GM21423 (cell line): ENCODE data around the gene ALDOB.

Experiments used
- ATAC-seq: cut with Tn5 transposase; IDR thresholded peaks from one replicate; pipeline ENCODE4 v1.9.1; 2021; ENCODE audit warnings: mild to moderate bottlenecking, moderate library complexity; ENCODE audit not compliant: unreplicated experiment

Gene ALDOB

DNA sequence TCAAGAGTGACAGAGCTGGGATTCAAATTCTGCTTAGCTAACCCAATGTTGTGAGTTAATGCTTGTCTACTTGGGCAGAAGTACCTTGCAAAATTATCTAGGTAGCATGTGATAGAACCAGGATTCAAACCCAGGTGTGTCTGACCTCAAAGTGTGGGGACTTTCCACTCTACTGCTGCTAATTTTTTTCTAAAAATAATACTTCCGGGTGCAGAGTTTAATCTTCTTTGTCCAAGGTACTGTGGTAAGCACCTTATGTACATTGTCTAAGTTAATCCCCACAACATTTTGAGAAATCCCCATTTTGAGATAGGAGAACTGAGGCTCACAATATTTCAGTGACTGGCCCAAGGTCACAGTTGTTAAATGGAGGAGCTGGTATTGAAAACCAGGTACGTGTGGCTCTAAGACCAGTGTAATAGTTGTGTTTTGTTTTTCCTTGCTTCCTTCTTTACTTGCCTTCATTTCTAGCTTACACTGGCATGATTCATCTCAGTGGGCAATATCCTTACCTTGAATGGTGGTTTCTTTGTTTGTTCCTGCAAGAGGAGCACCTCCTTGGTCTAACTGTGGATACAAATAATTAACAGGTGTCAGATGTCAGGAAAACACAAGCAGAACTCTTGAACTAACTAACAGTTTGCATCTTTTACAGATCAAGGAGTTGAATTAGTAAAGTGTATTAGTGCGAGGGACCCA is 7.5 kb downstream of the ALDOB start:
- peak; percentile 48 for ATAC-seq

DNA sequence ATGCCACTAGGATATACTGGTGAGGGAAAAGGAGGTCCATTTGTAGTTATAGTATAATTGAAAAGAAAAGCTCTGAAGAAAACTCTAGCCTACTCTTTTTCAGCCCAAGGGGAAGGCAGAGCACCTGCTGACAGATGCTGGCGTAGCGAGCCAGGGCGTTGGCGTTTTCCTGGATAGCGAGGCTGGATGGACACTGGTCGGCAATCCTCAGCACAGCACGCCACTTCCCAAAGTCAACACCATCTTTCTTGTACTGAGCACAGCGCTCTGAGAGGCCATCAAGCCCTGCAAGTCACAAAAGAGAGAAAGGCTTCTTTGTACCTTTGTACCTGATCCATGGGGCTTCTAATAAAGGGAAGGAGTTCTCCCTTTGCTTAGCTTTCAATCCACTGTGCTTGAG is 8.2 kb downstream of the ALDOB start:
- no peak for ATAC-seq

DNA sequence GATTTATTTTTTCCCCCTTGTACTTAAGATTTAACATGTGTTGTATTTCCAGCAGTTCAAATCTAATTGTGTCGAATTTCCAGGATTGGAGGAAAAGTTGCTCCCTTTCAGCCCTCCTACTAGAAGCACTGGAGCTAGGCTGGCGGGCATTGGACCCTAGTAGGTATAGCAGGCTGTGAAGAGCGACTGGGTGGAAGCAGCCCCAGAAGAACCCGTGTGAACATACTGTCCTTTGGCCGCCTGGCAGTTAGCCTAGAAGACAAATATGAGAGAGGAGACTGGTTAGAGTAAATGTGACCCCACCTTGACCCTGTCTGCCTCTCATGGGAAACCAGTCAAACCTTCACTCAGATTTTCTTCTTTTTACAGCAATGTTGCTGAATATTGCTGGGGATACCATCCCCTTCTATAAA is 13.9 kb downstream of the ALDOB start:
- ATAC-seq, result no peak

DNA sequence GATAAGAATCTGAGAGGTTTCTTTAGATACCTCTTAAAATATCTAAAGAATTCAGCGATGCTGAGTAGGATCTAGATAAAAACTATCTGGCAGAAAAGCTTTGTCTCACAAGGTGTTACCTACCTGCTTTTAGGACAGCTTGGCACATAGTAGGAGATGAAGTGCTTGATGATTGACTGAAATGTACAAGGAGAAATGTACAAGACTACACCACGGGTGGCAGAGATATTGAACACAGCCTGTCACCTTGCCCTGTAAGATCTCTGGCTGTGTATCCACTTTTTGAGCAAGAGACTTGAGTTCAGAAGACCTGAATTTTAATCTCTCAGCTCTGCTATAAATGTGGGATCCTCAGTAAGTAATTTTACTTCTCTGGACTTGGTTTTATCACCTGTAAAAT is 15.7 kb downstream of the ALDOB start:
- no peak for ATAC-seq

DNA sequence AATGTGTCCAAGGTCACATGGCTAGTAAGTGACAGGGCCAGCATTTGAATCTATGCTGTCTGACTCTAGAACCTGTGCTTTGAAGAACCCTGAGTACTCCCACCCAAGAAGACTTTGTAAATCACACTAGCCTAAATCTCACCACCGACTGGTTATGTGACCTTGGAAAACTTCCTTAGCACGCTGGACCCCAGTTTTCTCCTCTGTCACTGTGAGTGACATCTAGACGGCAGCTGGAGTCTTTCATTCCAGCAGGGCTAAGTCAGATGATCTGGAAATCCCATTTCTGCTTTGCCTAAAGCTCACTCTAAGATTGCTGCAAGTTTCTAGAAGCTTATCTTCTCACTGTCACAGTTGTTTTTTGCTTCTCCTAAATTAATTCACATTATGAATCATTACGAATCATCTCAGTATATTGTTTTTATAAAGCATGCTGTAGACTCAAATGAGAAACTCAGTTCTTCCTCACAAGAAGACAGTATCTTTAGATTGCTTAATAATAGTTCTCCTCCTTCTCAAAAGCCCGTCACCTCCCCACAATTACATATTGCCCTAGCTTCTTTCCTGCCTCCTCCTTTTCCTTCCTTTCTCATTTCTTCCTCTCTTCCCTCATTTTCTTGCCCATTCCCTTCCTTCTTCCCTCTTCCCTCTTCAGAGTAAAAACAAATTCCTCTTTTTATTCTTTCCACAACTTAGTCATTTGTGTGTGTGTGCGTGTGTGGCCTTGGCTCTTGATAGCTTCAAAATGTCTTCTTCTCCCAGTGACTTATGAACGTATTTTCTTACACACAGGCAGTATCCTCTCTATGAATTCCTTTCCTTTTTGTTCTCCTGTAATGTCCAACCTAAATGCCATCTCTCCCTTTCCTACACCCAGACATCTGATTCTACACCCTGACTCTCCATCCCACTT is 16.8 kb downstream of the ALDOB start:
- ATAC-seq, result no peak

DNA sequence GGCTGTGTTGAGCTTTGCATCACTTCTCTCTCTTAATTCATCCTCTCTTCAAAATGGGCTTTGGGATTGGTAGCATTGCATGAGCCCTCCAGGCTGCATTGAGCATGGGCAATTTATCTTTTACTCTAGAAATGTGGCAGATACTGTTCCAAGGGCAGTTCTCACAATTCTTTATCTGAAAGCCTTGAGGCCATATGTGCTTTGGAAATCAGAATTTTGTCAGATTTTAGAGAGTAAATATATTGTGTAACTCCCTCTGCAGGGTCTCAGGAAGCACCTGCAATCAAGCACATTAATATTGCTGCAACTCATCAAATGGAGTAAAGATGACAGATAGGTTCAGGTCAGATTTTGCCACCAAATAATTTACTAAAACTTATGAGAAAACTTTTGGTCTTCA is 17.6 kb downstream of the ALDOB start:
- ATAC-seq, result no peak

DNA sequence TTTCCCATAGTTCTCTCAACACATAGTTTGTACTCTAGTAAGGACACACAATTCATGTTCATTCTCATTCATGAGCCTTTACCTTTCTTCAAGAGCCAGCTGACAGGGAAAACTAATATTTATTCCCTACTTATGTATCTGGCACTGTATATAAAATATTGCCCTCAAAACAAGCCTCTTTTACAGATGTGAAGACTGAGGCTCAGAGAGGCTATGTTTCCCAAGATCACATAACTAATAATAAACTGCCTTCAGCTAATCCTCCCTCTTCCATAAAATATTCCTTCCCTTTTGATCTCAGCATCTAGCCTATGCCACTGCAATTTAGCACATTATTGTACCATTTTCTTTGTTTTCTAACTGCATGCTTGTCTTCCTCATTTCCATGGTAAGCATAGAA is 18.2 kb downstream of the ALDOB start:
- no peak for ATAC-seq

DNA sequence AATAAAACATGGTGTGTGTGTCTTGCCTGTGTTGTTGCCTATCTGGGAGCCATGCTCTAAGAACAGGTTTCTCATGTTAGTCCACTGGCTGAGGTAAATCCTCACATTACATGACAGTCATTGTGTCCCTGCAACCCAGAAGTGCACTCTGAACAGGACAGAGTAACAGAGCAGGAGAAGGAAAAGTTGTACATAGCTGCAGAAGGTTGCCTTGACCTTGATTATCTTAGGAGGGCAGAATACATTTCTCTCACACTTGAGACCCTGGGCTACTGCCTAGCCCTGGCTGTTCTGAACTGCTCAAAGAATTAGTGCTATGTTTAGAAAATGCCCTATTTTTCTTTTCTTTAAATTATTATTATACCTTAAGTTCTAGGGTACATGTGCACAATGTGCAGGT is 20.0 kb downstream of the ALDOB start:
- ATAC-seq, result no peak

DNA sequence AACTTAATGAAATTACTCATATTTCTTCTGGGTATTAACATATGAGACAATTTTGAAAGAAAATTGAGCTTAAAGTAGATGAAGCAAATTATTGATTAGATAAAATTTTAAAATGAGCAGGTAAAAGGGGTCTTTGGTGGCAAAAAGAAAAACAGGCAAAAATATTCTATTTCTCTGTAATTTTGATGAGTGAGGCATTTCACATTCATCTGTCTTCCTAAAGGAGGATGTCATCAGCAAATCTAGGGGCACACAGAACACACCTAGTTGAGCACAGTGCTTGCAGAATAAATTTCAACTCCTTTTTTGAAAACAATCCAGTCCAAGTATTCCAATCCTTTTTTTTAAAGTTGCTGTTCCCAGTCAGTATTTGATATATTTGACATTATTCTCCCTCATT is 20.7 kb downstream of the ALDOB start:
- ATAC-seq, result no peak

DNA sequence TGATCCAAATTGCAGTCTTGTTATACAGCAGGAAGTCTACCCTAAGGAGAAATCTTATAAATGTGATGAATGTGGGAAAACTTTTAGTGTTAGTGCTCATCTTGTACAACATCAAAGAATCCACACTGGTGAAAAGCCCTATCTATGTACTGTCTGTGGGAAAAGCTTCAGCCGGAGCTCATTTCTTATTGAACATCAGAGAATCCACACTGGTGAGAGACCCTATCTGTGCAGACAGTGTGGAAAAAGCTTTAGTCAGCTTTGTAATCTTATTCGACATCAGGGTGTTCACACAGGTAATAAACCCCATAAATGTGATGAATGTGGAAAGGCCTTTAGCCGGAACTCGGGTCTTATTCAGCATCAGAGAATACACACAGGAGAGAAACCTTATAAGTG is 26.5 kb downstream of the ALDOB start:
- ATAC-seq, result no peak

DNA sequence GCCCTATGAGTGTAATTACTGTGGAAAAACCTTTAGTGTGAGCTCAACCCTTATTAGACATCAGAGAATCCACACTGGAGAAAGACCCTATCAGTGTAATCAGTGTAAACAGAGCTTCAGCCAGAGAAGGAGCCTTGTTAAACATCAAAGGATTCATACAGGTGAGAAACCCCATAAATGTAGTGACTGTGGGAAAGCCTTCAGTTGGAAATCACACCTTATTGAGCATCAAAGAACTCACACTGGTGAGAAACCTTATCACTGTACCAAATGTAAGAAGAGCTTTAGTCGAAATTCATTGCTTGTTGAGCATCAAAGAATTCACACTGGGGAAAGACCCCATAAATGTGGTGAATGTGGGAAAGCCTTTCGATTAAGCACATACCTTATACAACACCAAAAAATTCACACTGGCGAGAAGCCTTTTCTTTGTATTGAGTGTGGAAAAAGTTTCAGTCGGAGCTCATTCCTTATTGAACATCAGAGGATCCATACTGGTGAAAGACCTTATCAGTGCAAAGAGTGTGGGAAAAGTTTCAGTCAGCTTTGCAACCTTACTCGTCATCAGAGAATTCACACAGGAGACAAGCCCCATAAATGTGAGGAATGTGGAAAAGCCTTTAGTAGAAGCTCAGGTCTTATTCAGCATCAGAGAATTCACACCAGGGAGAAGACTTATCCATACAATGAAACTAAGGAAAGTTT is 27.0 kb downstream of the ALDOB start:
- no peak for ATAC-seq

DNA sequence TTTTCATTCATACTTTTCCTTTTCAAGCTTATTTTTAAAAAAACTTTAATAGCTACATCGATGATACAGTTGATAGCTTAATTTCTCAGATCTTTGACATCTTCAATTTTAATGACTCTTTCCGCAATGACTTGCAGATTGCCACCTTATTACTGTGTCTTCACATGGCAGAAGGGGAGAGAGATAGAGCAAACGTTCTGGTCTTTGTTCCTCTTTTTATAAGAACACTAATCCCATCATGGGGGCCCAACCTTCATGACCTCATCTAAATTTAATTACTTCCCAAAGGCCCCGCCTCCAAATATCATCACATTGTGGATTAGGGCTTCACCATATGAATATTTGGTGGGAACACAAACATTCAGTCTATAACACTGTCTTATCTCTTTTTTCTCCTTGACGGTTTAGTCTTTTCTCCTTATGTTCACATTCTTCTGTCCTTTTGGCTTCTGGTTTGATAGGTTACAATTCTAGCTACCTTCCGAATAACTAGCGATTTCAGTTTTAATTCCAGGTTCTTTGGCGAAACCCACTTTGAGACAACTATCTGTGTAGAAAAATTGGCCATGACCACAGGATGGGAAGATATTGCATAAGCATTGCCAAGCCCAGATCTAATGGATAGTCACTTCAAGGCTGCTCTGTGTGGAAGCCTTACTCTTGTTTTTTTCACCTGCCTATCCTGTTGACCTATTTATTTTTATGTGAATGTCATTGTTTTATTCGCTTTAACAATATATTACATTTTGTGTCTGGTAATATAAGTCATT is 31.9 kb downstream of the ALDOB start:
- no peak for ATAC-seq

DNA sequence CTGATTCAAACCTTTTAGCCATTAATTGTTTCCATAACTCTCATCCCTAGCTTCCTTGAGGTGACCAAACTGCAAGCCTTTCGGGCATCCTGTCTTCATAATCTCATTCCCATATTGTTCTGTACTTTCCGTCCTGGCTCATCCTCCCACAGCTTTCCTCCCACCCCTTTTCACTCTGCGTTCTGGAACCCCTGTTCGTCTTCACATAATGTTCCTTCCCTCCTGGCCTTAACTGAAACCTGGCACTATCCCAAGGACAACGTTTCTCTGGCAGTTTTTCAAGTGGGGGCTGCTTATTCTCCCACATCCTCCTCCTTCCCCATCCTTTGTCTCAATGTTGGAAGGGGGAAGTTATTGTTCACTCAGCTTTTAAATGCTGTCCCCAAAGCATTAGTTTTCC is 35.5 kb downstream of the ALDOB start:
- no peak for ATAC-seq

DNA sequence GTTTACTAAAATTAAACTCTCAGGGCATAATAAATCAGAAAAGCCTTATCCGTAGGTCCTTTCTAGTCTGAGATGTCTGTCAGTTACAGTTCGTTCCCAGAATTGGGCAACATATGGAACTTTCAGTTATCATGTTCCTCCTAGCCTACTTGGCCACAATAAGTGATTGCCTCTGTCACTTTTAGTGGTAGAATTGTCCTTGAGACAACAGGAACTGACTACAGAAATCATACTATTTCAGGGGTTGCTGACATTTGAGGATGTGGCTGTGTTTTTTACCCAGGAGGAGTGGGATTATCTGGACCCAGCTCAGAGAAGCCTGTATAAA is 36.0 kb downstream of the ALDOB start:
- ATAC-seq, result no peak

DNA sequence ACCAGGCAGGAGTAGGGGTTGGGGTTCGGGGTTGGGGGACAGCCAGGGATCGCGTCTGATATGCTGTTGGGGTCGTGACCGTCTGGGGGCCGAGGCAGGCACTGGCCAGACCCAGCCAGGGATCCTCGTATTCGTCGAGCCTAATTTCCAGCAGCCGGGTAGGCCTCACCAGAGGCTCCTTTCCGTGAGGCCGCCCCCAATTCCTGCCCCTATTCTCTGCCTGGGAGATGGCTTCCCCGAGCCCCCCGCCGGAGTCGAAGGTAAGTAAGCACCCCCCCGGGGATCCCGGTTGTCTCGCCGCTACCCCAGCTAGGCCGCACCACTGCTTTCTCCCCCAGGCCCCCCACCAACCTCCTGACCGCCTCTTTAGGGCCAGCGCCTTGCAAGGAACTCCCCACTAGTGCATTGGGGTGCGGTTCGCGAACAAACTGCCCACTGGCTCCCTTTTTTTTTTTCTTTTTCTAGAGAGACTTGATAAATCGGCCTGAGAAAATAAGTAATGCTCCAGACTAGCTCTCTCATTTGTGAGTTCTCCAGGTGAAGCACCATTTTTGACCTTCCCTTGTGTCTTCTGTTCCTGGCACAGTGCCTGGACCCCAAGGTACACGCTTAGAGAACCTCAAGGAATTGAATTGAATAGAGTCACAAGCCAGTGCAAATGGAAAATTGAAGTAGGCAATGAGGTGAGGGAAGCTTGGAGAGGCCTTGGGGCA is 36.5 kb downstream of the ALDOB start:
- ATAC-seq, result no peak

DNA sequence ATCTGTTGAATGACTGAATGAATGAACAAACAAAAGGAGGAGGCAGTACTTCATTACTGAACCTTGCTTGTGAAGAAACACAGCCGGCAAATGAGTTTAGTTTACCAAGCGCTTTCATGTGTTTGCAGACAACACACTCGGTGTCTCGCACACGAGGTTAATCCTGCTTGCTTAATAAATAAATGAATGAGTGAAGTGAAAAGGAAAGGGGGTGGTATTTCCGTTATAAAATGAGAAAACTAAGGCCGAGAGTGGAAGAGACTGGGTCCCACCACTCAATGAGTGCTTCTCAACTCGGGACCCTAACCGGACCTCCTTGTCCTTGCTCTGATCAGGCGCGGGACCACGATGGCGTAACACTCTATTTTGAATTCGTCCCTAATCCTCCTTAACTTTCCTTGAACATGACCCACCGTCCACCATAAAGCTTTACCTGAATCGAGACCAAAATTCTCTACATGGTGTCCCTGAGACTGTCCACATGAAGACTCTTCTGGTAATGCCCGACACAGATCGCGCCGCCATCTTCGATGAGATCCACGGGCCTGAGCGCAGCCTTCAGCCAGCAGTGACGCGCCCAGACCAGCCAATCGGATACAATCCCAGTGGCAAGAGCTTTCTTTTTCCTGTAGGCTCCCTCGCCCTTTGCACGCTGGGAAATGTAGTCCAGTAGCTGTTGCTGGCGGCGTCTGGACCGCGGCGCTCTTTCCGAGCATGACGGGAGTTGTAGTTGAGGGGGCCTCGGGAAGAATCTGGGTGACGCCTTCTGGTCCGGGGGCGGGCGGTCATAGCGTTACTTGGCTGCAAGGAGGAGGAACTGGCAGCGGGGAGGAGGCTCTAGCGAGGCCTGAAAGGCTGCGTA is 37.3 kb downstream of the ALDOB start, which contains the start of the genes MRPL50 and ZNF189:
Gene MRPL50, minus strand, starts transcription at position 551 of the 862 bp plus-strand sequence. Its CDS starts 26 bp downstream, at position 525.
Gene ZNF189, plus strand, starts transcription at position 784 of the 862 bp plus-strand sequence. CDS start 306 bp downstream, outside the sequence.
- peak; percentile 98 for ATAC-seq

DNA sequence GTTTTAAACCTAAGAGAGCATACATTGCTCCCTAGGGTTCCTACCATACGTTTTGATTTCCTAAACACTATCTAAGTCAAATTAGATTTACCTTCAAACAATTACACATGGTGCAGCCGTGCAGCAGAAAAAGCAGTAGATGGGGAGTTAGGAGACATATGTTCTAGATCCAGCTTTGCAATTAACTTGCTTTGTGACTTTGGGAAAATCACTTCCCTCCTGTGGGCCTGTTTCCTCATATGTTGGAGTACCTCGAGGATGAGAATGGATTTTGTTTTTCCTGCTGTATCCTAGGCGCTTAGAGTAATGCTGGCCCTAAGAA is 37.9 kb downstream of the ALDOB start:
- no peak for ATAC-seq

DNA sequence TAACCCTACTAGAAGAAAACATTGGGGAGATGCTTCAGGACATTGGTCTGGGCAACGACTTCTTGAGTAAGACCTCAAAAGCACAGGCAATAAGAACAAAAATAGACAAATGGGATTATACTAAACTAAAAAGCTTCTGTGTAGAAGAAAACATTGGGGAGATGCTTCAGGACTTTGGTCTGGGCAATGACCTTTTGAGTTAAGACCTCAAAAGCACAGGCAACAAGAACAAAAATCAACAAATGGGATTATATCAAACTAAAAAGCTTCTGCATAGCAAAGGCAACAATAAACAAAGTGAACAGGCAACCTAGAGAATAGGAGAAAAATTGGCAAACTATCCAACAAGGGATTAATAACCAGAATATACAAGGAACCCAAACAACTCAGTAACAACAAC is 40.9 kb downstream of the ALDOB start:
- no peak for ATAC-seq

DNA sequence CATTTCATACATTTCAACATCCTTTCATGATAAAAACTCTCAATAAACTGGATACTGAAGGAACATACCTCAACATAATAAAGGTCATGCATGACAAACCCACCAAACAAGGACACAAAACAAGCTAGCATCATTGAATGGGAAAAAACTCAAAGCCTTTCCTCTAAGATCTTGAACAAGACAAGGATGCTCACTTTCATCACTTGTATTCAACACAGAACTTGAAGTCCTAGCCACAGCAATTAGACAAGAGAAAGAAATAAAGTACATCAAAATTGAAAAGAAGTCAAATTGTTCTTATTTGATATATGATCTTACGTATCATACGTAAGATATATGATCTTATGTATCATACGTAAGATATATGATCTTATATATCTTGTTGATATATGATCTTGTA is 42.4 kb downstream of the ALDOB start:
- no peak for ATAC-seq
